ENCODE measurements around the gene SESTD1.
"Not testable (repeated sequence)": the region's sequence is repeated elsewhere in the genome, so short reads cannot be mapped to it uniquely, and the experiment has no call there.

Gene SESTD1

GRCh38 chr2:179106676-179107428 is 157.8 kb downstream of the SESTD1 start:
- no peak for DNase-seq (ENCODE audit: low read depth)

GRCh38 chr2:179106342-179106675 is 158.3 kb downstream of the SESTD1 start:
- no peak for DNase-seq (ENCODE audit: low read depth)

- no peak for DNase-seq (ENCODE audit: low read depth)
Observed at GRCh38 chr2:179104736-179105135, 159.9 kb downstream of the SESTD1 start.

- no peak for DNase-seq (ENCODE audit: low read depth)
Observed at GRCh38 chr2:179098080-179098689, 166.4 kb downstream of the SESTD1 start.

DNA sequence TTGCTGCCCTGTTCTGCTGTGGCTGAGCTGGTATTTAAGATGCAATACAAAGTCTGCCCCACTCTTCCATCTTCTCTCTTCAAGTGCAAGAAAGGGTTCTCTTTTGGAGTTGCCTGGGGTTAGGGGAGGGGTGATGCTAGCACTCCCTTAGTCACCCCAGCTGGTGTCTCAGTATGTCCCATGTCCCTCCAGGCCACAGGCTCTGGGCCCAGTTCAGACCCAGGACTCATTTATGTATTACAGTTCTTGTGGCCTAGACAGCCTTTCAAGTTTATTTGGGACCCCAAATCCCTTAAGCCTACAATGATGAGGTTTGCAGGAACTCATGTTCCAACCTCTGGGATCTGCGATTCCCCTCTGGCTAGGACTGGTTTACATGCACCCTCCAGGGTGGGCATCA is 167.5 kb downstream of the SESTD1 start:
- DNase-seq (ENCODE audit: low read depth), result no peak

DNA sequence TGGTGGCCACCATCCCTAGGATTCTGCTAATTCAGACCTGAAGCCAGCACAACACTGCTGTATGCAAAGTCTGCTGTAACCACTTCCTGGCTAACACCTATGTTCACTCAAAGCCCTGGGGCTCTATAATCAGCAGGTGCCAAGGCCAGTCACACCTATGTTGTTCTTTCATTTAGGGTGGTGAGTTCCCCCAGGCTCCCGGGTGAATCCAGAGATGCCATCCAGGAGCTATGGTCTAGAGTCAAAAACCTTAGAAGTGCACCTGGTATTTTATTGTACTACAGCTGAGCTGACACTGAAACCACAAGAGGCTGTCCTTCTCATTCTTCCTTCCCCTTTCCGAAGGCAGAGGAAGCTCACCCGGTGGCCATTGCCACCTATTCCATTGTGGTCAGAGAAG is 168.5 kb downstream of the SESTD1 start:
- no peak for DNase-seq (ENCODE audit: low read depth)

DNA sequence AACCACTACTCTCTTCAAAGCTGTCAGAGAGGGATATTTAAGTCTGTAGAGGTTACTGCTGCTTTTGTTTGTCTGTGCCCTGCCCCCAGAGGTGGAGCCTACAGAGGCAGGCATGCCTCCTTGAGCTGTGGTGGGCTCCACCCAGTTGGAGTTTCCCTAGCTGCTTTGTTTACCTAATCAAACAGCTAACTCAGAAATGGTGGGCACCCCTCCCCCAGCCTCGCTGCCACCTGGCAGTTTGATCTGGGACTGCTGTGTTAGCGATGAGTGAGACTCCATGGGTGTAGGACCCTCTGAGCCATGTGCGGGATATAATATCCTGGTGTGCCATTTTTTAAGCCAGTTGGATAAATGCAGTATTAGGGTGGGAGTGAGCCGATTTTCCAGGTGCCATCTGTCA is 171.7 kb downstream of the SESTD1 start:
- not testable (repeated sequence) for DNase-seq (ENCODE audit: low read depth)

DNA sequence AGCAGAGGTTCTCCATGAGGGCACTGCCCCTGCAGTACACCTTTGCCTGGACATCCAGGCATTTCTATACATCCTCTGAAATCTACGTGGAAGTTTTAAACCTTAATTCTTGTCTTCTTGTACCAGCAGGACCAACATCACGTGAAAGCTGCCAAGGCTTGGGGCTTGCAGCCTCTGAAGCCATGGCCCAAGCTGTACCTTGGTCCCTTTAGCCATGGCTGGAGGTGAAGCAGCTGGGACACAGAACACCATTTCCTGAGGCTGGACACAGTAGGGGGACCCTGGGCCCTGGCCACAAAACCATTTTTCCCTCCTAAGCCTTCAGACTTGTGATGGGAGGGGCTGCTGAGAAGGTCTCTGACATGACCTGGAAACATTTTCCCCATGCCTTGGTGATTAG is 181.9 kb downstream of the SESTD1 start:
- no peak for DNase-seq (ENCODE audit: low read depth)

DNA sequence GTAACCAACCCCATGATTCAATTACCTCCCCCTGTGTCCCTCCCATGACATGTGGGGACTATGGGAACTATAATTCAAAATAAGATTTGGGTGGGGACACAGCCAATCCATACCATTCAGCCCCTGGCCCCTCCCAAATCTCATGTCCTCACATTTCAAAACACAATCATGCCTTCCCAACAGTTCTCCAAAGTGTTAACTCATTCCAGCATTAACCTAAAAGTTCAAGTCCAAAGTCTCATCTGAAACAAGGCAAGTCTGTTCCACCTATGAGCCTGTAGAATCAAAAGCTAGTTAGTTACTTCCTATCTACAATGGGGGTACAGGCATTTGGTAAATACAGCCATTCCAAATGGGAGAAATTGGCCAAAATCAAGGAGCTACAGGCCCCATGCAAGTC is 182.7 kb downstream of the SESTD1 start:
- no peak for DNase-seq (ENCODE audit: low read depth)

GRCh38 chr2:179072527-179072926 is 192.1 kb downstream of the SESTD1 start:
- DNase-seq (ENCODE audit: low read depth), result no peak

DNA sequence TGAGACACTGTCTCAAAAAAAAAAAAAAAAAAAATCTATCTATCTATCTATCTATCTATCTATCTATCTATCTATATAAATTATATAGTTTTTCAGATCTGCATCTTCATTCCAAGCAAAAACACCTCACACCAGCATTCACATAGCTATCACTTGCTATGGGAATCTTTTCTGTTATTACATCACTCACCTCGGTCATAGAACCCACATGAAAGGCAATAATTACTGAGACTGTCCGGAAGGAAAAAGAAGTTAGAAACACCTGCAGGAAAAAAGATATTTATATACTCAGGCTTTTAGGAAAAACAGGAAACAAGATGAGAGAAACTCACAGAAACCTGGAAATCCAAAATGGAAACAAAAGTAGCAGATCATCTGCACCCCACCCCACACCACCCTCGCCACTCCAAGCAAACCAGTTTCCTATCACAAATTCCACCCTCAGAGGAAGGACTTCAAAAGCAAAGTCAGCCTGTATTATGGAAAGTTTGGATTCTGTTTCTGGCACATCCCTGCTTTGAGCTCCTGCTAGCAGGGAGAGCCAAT is 192.7 kb downstream of the SESTD1 start:
- DNase-seq (ENCODE audit: low read depth), result no peak

DNA sequence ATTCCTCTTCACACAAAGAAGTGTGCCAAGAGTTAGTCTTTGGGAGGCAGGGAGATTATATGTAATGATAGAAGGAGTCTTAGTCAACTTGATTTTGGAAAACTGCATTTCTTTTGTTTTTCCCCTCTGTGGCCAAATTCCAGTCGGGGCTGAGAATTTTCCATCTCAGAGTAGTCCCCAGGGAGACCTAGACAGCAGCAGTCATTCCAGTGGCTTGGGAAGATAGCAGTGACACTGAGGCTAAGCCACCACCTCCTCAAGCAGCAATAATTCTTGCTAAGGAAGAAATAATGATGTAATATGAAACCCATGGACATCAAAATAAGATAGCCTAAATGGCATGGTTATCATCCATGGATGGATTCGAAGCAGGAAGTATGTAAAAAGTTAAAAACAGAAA is 193.7 kb downstream of the SESTD1 start:
- no peak for DNase-seq (ENCODE audit: low read depth)

DNA sequence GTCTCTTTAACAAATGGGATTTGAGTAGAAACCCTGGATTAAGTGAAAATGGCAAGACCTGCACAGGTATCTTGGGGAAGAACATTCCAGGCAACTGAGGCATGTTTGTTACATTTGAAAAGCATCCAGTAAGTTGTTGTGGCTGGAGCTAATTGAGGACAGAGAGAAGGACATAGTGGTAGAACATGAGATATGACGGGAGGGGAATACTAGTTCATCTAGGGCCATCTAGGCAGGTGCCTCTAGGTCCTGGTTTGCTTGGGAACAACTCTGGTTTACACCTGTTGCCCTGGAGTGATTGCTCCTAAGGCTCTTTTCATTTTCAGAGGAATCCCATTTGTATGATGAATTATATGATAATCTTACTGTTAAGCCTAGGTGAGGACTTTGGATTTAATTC is 194.9 kb downstream of the SESTD1 start:
- no peak for DNase-seq (ENCODE audit: low read depth)

DNA sequence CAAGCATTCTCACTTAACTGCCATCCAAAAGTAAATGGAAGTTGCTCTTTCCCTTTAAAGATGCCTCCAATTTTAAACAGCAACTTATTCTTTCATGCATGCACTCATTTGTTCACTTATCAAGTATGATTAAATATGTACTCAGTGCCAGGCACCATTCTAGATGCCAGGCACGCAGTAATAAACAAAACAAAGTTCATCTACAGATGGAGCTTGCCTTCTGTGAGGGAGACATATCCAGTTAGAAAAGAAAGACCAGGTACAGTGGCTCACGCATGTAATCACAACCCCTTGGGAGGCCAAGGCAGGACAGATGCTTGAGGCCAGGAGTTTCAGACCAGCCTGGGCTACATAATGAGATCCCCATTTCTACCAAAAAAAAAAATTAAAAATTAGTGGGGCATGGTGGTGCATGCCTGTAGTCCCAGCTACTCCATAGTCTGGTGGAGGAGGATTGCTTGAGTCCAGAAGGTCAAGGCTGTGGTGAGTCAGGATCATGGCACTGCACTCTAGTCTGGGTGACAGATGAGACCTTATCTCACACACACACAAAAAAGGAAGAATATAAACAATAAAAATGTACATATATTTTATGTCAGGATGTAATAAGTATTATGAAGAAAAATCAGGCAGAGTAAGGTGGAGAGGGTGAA is 195.5 kb downstream of the SESTD1 start:
- DNase-seq (ENCODE audit: low read depth), result no peak

DNA sequence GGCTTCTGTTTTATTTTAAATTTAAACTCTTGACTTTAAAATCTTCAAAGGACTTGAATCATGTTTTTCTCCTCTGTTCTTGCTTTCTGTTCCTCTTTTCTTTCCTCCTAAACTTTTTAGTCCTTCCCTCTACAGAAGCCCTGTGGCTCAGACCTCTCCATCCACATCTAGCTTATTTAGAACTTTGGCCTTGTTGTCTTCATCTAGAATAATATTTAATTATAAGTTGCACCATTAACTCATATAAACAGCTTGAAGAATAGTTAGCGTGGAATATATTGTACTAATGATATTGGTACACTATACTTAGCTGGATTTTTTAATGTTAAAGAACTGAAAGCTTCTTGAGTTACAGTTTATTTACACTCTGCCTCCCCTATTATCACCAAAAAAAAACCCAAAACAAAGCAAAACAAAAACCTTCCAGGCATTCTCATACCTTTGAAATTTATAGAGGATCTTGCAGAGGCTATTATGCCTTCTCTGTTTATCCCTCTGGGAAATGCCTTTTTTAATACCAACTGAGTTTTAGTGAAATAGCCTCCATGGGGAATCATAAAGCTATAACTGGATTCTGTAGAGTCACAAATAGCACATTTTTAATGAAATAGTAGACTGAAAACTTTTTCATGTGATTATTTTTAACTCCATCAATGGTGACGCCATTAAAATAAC is 205.5 kb downstream of the SESTD1 start:
- no peak for DNase-seq (ENCODE audit: low read depth)

DNA sequence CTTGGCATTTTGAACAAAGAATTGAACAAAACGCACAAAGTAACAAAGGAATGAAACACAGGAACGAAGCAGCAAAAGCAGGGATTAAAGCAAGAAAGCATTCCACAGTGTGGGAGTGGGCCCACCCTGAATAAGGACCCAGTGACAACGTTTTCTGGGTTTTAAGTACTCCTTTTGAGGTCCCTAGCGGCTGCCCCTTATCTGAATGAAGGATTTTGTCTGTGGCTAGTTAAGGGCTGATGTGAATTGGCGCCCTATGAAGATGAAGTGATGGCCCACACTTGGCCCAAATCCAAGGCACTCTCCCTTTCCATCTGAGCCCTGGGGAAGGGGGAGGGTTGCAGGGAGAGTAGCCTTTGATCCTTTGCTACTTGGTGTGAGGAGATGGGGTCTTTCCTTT is 206.9 kb downstream of the SESTD1 start:
- DNase-seq (ENCODE audit: low read depth), result no peak

GRCh38 chr2:179053568-179053967 is 211.1 kb downstream of the SESTD1 start:
- not testable (repeated sequence) for DNase-seq (ENCODE audit: low read depth)

Data from activated T-helper 1 cell treated with Interleukin-2 at 50 U/mL for 16 hours (primary cell).